AG09319 (cell line): ENCODE data around the gene IKZF3.
"Not testable (repeated sequence)": the region's sequence is repeated elsewhere in the genome, so short reads cannot be mapped to it uniquely, and the experiment has no call there.

Source experiments
- DNase-seq: peaks from one replicate; pipeline ENCODE4 v3.0.0-alpha.2; 2010; ENCODE audit warnings: low read depth; ENCODE audit errors: extremely low read depth
- CTCF ChIP-seq: IDR thresholded peaks from 2 replicates; pipeline ENCODE4 v1.5.1; 2011; ENCODE audit warnings: low read depth, mild to moderate bottlenecking, inconsistent platforms, low read length, moderate library complexity

IKZF3 gene

GRCh38 chr17:39863918-39864746, at the start of gene IKZF3:
Gene IKZF3 (minus strand): TSS chr17:39864312. CDS start chr17:39864126, 186 bp downstream.
- no peak for DNase-seq
- TF ChIP-seq CTCF = no peak

- no peak for DNase-seq
- no peak for TF ChIP-seq CTCF
These were observed 44.8 kb upstream of the IKZF3 start for GRCh38 chr17:39908789-39909352.

GRCh38 chr17:39904990-39905288, 40.8 kb upstream of the IKZF3 start:
- TF ChIP-seq CTCF = no peak
- DNase-seq = no peak

- no peak for TF ChIP-seq CTCF
- no peak for DNase-seq
These were observed 39.2 kb upstream of the IKZF3 start for GRCh38 chr17:39903158-39903884.

GRCh38 chr17:39902027-39902426, 37.9 kb upstream of the IKZF3 start:
- DNase-seq = not testable (repeated sequence)

- no peak for DNase-seq
- no peak for TF ChIP-seq CTCF
These were observed 35.1 kb upstream of the IKZF3 start for GRCh38 chr17:39899215-39899614.

- TF ChIP-seq CTCF = no peak
These were observed 34.0 kb upstream of the IKZF3 start for GRCh38 chr17:39898088-39898487.

More at GRCh38 chr17:39898088-39898487, 34.0 kb upstream of the IKZF3 start:
- no peak for DNase-seq
